NCI-H1694 treated with DMSO at 0.1 percent for 48 hours (cell line): Measurements from ENCODE around the gene SQSTM1.
"Not testable (repeated sequence)": the region's sequence is repeated elsewhere in the genome, so short reads cannot be mapped to it uniquely, and the experiment has no call there.

Experiments used
- DNase-seq: peaks from one replicate; lab custom pipeline; 2025; lab: John Stamatoyannopoulos, UW

SQSTM1 gene

DNA sequence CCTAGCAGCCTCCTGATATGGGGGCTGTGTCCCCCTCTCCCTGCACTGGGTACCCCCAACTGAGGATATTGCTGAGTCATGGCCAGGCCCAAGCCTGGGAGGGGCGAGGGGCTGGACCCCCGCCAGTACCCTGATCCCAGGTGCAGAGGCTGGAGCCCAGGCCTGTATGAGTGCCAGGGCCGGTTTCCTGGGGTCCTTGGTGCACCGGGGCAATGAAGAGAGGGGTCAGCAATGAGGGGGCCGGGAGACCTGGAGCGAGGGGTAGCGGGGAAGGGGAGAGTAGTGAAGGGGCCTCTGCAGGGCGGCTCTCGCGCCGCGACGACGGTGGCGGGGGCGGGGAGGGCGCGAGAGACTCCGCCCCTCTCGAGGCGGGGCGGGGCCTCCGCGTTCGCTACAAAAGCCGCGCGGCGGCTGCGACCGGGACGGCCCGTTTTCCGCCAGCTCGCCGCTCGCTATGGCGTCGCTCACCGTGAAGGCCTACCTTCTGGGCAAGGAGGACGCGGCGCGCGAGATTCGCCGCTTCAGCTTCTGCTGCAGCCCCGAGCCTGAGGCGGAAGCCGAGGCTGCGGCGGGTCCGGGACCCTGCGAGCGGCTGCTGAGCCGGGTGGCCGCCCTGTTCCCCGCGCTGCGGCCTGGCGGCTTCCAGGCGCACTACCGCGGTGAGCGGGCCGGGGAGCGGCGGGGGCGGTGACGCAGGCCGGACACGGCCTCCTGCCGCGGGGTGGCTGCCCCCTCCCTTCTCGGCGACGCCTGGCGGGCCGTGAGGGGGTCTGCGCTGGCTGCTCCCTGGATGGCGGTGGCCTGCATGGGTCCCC is at the start of gene SQSTM1:
TSS of gene SQSTM1 (plus strand) at position 423 of the 815 bp plus-strand sequence. CDS start at position 455, 32 bp downstream.
- DNase-seq, result no peak

DNA sequence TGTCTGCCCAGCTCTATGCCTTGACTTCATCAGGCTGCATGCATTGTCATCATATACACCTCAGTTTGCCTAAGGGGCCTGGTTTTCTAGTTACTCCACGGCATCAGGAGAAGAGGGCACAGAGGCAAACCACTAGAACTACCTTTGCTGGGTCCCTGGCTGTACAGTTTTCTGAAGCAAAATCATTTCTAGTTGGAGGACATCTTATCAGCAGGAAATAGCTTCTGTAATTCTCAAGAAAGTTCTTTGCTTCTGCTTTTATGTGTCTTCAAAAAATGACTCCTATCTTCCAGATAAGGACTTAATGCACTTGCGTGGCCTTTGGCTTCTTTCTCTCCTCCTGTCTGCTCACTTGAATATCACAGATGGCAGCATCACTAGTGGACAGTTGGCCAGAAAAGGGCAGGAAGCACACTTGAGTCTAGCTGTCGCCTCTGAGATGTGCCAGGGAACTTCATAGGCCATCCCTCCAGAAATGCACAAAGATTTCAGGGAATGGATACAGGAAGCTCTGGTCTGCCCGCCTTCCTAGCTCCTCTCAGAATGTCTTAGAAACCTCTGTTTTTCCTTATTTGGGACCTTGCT is 49.3 kb upstream of the SQSTM1 start:
- no peak for DNase-seq

DNA sequence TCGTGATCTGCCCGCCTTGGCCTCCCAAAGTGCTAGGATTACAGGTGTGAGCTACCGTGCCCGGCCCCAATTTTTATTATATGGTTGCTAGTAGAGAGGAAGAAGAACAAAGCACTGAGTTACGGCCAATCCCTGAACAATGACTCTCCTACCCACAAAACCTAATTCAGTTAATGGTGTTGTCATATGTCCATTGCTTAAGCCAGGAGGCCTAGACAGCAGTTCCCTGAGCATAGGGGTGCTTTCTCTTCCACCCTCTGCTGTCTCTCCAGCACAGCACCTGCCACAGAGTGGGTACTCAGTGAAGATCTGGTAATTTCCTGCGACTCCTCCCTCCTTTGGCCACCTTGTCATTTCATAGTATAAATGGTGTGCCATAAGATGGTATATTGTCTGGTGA is 48.4 kb upstream of the SQSTM1 start:
- DNase-seq, result no peak

DNA sequence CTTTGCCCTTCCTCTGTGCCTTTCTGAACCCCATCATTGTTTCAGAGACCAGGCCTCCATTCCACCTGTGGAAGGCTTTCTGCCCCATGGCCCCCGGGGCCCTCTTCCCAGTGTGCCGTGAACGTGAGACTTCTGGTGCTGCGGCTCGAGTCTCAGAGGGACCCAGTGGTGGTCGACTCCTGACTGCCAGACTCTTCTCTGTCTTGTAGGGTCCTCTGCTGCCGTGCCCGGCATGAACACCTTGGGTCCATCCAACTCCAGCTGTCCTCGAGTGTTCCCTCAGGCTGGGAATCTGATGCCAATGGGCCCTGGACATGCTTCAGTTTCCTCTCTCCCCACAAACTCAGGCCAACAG is 47.0 kb upstream of the SQSTM1 start:
- no peak for DNase-seq

DNA sequence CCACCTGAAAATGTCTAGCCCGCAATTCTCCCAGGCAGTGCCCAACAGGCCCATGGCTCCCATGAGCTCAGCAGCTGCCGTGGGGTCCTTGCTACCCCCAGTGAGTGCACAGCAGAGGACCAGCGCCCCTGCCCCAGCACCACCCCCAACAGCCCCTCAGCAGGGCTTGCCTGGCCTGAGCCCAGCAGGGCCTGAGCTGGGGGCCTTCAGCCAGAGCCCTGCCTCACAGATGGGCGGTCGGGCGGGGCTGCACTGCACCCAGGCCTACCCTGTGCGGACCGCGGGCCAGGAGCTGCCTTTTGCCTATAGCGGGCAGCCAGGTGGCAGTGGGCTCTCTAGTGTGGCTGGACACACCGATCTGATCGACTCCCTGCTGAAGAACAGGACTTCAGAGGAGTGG is 46.3 kb upstream of the SQSTM1 start:
- no peak for DNase-seq

DNA sequence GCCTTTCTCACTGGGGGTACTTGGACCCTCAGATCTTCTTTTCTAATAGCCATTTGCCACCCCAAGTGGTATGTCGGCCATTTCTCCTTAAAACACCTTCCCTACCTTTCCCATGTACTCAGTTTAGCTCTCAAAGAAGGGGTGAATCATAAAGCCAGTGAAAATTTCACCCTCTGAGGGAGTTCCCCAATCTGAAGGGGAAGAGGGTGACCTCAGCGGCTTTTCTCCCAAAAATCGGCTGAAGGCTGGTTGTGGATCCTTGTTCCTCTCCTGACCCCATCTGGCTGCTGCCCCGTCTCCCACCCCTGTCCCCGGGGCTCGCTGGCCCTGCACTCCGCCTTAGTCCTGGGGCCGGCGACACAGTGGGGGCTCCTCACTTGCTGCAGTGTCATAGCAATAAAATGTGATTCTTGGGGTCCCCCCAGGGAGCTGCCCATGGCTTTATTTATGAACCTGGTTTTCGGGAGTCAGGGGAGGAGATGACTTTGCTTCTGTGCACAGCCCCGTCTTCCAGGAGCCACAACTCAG is 44.2 kb upstream of the SQSTM1 start:
- no peak for DNase-seq

DNA sequence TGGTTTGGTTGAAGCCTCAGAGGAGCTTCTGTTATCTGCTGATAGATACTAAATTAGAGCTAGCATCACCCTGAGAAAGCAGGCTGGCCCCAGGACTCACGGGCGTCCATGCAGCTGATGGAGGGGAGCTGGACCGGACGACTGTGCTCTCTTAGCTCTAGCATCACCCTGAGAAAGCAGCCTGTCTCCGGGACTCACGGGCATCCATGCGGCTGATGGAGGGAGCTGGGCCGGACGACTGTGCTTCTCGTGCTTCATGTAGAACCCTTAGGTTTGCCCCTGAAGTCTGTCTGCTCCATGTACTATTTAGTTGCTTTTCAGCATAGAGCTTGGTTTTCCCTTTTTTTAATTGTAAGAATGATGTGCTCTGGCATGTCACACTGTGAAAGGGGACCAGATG is 43.2 kb upstream of the SQSTM1 start:
- DNase-seq, result no peak

DNA sequence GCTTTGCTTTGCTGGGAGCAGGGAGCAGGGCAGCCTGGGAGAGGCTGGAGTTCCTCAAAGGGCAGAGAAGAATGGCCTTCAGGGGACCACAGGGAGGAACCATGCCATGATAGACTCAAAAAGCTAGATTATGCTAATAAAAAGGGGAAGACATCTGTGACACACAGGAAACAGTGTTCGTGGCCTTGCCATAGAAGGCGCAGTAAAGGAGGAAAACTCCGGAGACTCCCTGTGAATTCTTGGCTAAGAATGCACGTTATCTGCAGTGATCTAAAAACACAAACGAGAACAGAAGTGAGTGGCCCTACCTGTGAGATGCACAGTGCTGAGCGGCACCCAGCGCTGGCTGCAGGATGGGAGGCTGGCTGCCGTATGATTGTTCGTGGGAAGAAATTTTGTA is 42.8 kb upstream of the SQSTM1 start:
- DNase-seq, result no peak

DNA sequence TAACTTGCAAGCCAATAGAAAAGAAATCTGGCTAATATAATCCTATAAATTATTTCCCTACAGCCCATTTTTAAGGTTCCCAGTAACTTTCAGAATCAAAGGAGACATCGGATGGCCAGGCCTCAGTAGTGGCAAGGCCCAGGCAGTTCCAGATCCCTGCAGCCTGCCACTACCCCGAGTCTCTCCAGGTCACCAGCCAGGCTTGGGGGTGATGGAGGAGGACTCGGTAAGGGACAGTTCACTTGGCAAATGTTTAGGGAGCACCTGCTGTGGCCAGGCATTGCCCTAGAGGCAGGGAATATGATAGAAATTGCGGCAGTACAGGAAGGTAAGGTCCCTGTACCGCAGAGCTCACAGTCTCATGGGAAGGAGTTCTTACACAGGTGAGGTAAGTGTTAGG is 42.1 kb upstream of the SQSTM1 start:
- no peak for DNase-seq

DNA sequence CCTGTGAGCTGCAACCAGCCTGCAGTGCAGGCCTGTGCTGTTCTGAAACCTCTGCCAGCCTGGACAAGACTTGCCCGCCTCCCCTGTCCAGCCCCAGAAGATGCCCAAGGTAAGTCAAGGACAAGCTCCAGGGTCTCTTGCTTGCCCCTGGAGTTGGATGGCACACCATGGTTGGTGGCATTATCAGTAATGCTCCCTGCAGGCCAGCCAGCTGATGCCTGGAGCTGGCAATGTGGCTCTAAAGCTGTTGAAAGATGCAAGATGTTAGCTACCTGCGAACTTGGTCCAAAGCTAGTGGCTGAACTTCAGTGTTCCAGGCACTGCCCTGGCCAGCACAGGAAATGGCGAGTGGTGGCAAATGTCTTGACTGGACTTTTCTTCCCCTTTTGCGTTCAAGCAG is 40.9 kb upstream of the SQSTM1 start:
- no peak for DNase-seq

DNA sequence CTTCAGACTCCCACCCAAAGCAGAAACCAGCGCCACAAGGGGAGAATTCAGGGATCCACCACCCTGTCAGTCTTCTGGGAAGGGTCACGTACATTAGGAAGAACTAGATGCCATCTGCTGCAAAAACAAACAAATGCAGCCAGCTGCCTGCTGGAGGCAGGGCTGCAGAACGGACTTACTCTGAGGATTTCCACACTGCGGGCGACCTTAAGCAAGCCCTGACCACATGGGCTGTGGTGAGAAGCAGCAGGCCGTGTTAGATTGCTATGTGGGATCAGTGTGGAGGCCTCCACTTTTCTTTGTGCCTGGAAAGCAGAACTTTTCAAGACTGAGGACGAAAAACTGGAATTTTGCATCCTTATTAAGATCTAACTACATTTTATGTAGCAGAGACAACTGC is 40.3 kb upstream of the SQSTM1 start:
- no peak for DNase-seq

DNA sequence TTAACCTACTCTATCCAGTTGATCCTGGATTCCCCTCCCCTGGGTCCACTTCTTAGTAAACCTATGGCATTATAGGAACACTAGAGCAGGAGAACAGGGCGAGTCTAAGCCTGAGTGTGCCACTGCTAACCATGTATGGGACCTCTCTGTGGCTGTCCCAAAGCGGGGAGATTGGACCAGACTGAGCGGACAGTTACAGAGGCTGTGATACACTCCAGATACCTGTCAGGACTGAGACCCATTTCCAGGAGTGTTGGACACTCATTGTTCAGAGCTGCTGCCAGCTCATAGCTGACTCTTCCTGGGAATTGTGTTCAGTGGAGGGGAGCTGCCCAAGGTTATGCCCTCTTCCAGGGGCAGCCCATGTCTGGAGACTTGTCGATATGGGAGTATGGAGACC is 38.9 kb upstream of the SQSTM1 start:
- DNase-seq, result no peak

DNA sequence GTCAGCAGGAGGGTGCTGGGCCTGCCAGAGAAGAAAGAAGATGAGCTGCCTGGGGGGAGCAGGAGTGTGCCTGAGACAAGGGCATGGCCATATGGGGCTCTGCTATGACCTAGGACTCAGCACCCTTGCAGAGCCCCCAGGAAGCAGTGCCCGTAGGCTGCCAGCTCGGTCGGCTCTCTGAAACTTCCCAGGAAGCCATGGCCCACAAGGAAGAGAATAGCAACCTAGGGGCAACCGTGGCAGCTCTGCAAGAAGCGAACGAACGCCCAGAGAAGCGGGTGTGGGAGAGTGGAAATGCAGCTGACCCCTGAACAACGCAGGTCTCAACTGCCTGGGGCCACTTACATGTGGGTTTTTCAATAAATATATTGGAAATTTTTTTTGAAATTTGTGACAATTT is 37.6 kb upstream of the SQSTM1 start:
- no peak for DNase-seq

DNA sequence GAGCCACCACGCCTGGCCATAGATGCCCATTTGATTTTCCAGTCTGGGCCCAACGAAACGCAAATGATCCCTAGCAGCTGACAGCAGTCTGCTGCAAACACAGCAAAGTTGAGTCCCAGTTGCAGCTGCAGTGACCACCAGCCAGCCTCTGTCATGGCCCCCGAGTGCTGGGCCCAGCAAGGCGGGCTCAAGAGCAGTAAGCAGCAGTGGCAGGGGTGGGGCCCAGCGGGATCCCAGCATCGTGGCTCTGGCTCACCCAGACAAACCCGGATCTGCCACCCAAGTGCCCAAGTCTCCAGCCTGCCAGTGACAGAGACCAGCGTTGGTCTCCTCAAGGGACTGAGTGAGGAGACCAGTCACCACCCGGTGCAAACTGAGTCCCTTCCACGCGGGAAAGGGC is 33.8 kb upstream of the SQSTM1 start:
- no peak for DNase-seq

DNA sequence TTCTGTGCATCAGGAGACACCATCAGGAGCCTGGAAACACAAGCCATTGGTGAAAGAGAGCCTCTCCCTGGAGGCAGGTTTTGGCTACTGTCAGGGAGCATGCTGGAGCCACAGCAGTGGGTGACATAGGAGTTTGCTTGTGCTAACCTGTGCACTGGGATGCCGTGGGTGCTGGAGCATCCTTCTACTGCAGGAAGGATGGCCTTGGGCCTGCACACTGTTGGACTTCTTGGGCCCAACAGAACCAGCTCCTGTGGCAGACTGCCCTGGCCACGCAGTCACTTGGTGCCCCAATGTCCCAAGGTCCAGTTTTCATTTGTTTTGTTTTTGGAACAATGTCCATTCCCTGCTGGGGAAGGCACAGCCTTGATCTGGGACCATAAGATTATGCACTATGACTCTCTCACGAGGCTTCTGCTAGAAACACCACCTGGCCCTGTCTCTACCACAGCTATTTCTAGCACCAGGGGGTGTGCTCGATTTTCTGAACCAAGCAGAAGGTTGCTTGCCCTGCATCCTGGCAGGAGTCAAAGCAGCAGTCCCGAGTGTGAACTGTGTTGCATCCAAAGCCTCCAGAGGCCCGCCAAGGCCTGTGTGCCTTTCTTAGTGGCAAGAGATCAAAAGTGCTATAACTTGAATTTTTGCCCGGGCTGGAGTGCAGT is 32.4 kb upstream of the SQSTM1 start:
- no peak for DNase-seq

DNA sequence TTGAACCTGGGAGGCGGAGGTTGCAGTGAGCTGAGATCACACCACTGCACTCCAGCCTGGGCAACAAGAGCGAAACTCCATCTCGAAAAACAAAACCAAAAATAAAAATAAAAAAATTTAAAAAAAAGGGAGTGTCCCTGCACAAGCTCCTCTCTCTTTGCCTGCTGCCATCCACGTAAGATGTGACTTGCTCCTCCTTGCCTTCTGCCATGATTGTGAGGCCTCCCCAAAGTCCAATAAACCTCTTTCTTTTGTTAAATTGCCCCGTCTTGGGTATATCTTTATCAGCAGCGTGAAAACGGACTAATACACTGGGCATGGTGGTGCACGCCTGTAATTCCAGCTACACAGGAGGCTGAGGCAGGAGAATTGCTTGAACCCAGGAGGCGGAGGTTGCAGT is 31.4 kb upstream of the SQSTM1 start:
- DNase-seq, result not testable (repeated sequence)

DNA sequence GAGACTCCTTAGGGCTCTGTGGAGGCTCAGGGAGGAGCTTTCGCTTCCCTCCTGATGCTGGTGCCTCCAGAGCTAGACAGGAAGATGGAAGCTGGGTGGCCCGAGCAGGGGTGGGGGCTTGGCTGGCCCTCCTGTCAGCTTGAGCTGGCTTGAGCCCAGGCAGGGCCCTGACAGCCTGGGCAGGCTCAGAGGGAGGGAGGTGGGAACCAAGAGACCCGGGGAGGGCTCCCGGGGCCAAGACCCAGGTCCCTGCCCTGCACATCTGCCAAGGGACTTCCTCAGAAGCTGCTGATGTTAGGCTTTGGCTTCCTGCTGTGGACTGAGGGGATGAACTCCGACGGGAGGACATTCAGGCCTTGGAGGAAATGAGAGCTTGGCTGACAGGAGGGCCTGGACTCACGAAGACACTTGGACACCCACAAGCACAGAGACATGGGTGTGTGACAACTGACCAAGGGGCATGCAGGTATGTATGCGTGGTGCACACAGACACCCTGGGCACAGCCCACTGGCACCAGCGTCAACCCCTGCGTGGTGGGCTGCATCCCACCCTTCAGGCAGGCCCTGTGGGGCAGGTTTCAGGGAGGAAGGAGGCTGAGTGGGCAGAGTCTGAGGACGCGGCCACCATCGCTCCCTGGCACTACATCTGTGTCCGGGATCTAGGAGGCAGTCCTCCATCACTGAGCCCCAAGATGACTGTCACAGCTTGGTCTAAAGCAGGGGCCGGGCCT is 28.7 kb upstream of the SQSTM1 start:
- no peak for DNase-seq

DNA sequence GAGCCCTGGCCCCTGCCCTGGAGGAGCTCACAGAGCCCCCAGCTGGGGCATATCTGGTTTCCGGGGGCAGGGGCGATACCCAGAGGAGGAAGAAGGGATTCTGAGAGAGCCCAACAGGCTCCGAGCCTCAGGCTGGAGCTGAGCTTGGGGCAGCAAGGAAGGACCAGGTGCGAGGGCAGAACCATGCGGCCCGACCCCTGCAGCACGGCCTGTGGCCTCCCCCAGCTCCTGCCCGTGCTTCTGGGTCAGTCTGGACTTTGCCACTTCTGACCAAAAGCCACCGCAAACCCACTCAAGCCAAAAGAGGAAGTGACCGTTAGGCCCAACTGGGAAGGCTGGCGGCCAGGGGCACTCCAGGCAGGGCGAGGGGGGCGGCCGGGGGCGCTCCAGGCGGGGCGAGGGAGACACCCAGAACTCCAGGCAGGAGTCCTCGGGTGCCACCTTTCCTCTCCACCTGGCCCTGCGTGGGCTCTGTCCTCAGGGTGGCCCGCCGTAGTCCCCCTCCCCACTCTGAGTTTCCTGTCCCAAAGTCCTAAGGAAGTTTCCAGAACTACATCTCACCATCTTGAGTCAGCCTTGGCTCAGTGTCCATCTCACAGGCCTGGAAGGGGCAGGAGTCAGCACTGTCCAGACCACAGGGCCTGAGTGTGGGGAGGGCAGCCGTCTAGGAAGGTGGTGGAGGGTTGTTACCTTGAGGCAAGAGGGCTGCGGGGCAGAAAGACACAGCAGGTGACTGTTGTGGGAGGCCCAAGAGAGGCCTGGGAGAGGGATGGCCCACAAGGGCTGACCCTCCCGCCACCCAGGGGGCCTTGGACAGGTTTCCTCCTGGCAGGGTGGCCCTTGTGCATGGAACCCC is 27.9 kb upstream of the SQSTM1 start:
- no peak for DNase-seq

DNA sequence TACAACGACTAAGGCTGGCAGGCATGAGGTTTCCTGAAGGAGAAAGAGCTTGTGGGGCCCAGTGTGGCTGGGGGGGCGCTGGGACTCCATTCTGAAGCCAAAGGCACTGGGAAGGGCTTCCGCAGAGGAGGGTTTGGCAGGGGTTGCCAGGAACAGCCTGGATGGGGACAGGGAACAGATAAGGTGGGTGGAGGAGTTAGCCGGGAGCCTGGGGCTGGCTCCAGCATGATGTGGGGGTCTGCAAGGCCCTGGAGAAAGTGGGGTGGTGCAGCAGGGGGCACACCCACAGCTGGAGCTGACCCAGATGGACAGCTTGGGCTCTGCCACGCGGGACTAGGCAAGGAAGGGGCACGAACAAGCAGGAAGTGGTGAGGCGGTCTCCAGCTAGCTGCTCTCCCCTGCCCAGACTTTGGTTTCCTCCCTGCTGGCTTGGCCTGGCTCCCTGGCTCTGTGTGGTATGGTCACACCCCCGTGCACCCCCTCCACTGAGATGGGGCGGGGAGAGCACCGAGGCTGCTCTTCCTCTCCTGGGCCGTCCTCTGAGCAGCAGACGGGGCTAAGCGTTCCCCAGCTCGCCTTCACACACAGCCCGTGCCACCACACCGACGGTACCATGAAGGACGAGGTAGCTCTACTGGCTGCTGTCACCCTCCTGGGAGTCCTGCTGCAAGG is 27.1 kb upstream of the SQSTM1 start, which contains the start of gene LTC4S:
TSS of gene LTC4S (plus strand) at position 519 of the 672 bp plus-strand sequence. CDS start at position 614, 95 bp downstream.
- no peak for DNase-seq

DNA sequence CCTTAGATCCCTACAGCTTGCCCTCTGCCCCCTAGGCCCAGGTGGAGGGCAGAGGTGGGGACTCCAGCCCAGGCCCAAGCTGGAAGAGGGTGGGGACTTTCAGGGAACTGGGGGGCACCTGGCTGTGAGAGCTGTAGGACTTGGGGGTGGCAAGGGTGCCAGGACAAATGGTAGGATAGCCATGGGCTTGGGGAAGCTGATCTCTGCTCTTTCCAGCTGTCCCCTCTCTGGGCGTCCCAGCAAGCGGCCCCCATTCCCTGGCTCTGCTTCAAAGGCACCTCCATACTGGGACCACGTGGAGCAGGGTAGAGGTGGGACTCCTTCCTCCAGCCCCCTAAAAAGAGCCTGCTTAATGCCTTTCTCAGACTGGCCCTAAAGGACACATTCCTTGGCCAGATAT is 26.5 kb upstream of the SQSTM1 start:
- DNase-seq, result no peak

DNA sequence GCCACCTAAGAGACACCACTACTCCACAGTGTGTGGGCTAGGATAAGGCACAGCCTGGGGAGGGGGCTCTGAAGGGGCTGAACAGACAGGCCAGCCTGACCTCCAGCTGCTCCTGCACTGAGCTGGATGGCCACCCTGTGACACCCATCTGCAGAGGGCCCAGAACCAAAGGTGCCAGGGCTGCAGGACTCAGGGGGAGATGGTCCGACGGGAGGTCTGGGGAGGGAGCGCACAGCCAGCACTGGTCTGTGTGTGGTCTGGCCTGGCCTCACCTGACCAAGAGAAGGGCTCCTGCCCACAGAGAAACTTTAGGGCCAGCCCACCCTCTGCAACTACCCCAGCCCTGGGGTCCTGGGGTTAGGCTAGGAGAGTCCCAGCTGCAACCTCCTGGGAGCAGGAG is 26.1 kb upstream of the SQSTM1 start:
- no peak for DNase-seq
